Fibroblast of the conjunctiva (primary cell): Measurements from ENCODE around the gene PTHLH.

Experiments used
- DNase-seq: peaks from one replicate; pipeline ENCODE4 v3.0.0-alpha.2; 2010; ENCODE audit warnings: low read depth

The PTHLH gene

GRCh38 chr12:27972721-27973120 is at the start of gene PTHLH:
TSS of gene PTHLH (minus strand) at chr12:27972733. CDS start at chr12:27969494, 3,239 bp downstream.
- no peak for DNase-seq

- no peak for DNase-seq
These were observed 49.2 kb upstream of the PTHLH start for GRCh38 chr12:28021704-28022103.

GRCh38 chr12:28017873-28018255 is 45.3 kb upstream of the PTHLH start:
- DNase-seq, result no peak

- DNase-seq, result no peak
These were observed 44.8 kb upstream of the PTHLH start for GRCh38 chr12:28017126-28017872.

- DNase-seq, result no peak
These were observed 42.6 kb upstream of the PTHLH start for GRCh38 chr12:28015165-28015564.

GRCh38 chr12:28014196-28014595 is 41.7 kb upstream of the PTHLH start:
- DNase-seq, result no peak

- DNase-seq, result no peak
These were observed 39.9 kb upstream of the PTHLH start for GRCh38 chr12:28012333-28012918.

- DNase-seq, result no peak
These were observed 37.5 kb upstream of the PTHLH start for GRCh38 chr12:28010036-28010435.

- no peak for DNase-seq
These were observed 27.4 kb upstream of the PTHLH start for GRCh38 chr12:27999970-28000369.

GRCh38 chr12:27999521-27999920 is 27.0 kb upstream of the PTHLH start:
- DNase-seq, result no peak

GRCh38 chr12:27998658-27999057 is 26.1 kb upstream of the PTHLH start:
- DNase-seq, result no peak

- DNase-seq, result no peak
These were observed 25.6 kb upstream of the PTHLH start for GRCh38 chr12:27998170-27998569.

GRCh38 chr12:27996761-27997160 is 24.2 kb upstream of the PTHLH start:
- DNase-seq, result no peak

GRCh38 chr12:27995406-27995805 is 22.9 kb upstream of the PTHLH start:
- DNase-seq, result no peak

- no peak for DNase-seq
These were observed 16.2 kb upstream of the PTHLH start for GRCh38 chr12:27988594-27989233.

- DNase-seq, result no peak
These were observed 14.8 kb upstream of the PTHLH start for GRCh38 chr12:27987331-27987730.

GRCh38 chr12:27984275-27984674 is 11.7 kb upstream of the PTHLH start:
- DNase-seq, result no peak

- no peak for DNase-seq
These were observed 10.4 kb upstream of the PTHLH start for GRCh38 chr12:27982951-27983350.

- no peak for DNase-seq
These were observed 9.9 kb upstream of the PTHLH start for GRCh38 chr12:27982385-27982784.

- DNase-seq, result no peak
These were observed 9.3 kb upstream of the PTHLH start for GRCh38 chr12:27981874-27982273.

- DNase-seq, result no peak
These were observed 6.6 kb upstream of the PTHLH start for GRCh38 chr12:27979145-27979544.

- no peak for DNase-seq
These were observed 2.9 kb upstream of the PTHLH start for GRCh38 chr12:27975222-27976136.
